SIG-M5 treated with dmso at 0.1 percent for 504 hours (cell line): Measurements from ENCODE around the gene ISM1.

Experiments used
- DNase-seq: peaks from one replicate; lab custom pipeline; 2025; ENCODE audit not compliant: unreplicated experiment; lab: John Stamatoyannopoulos, UW

ISM1 gene

GRCh38 chr20:13302647-13303450 lies 81.8 kb downstream of the ISM1 start:
- DNase-seq = peak; percentile 5

GRCh38 chr20:13305284-13305683 lies 84.2 kb downstream of the ISM1 start:
- no peak for DNase-seq

GRCh38 chr20:13307562-13308163 lies 86.6 kb downstream of the ISM1 start:
- DNase-seq = no peak

GRCh38 chr20:13312300-13312699 lies 91.2 kb downstream of the ISM1 start:
- DNase-seq = no peak

GRCh38 chr20:13313201-13313600 lies 92.1 kb downstream of the ISM1 start:
- no peak for DNase-seq

- DNase-seq = no peak
These were observed 96.4 kb downstream of the ISM1 start for GRCh38 chr20:13317439-13317838.

GRCh38 chr20:13318871-13319521 lies 97.9 kb downstream of the ISM1 start:
- no peak for DNase-seq

GRCh38 chr20:13320702-13321101 lies 99.6 kb downstream of the ISM1 start:
- no peak for DNase-seq

GRCh38 chr20:13321416-13321815 lies 100.3 kb downstream of the ISM1 start:
- DNase-seq = no peak

GRCh38 chr20:13322198-13322597 lies 101.1 kb downstream of the ISM1 start:
- DNase-seq = no peak

GRCh38 chr20:13322621-13323020 lies 101.5 kb downstream of the ISM1 start:
- no peak for DNase-seq

GRCh38 chr20:13325033-13325432 lies 104.0 kb downstream of the ISM1 start:
- DNase-seq = peak; percentile 11

- DNase-seq = no peak
These were observed 104.8 kb downstream of the ISM1 start for GRCh38 chr20:13325796-13326340.

- no peak for DNase-seq
These were observed 110.5 kb downstream of the ISM1 start for GRCh38 chr20:13331536-13331935.

GRCh38 chr20:13333036-13333435 lies 112.0 kb downstream of the ISM1 start:
- DNase-seq = no peak

GRCh38 chr20:13333793-13334192 lies 112.7 kb downstream of the ISM1 start:
- DNase-seq = no peak

- no peak for DNase-seq
These were observed 115.4 kb downstream of the ISM1 start for GRCh38 chr20:13336308-13337089.

GRCh38 chr20:13337090-13337784 lies 116.2 kb downstream of the ISM1 start:
- no peak for DNase-seq

GRCh38 chr20:13338097-13338661 lies 117.1 kb downstream of the ISM1 start:
- no peak for DNase-seq

- DNase-seq = no peak
These were observed 117.9 kb downstream of the ISM1 start for GRCh38 chr20:13338999-13339411.
